Mesothelial cell of epicardium (in vitro differentiated cells): ENCODE data around the gene ATP2A2. TPM values are rescaled to one million over a fixed set of nuclear protein-coding genes. Genes with fewer than 3 reads are reported as not detected.
"Not testable (repeated sequence)": the region's sequence is repeated elsewhere in the genome, so short reads cannot be mapped to it uniquely, and the experiment has no call there.

Experiments used
- DNase-seq, 2 experiments: peaks; one replicate each; pipeline ENCODE4 v3.0.0; 2021; ENCODE audit warnings: low spot score in 2 of 2; ENCODE audit not compliant: unreplicated experiment in 2 of 2
- H3K27ac Mint-ChIP-seq: 2 replicates; pipeline ENCODE4 v1.8.0; 2021; ENCODE audit warnings: mixed read lengths
- H3K27me3 Mint-ChIP-seq: 2 replicates; pipeline ENCODE4 v1.8.0; 2021; ENCODE audit warnings: low read depth, mixed read lengths
- H3K36me3 Mint-ChIP-seq: 2 replicates; pipeline ENCODE4 v1.8.0; 2021; ENCODE audit warnings: mixed read lengths
- H3K4me1 Mint-ChIP-seq: 2 replicates; pipeline ENCODE4 v1.8.0; 2021; ENCODE audit warnings: mixed read lengths
- H3K4me3 Mint-ChIP-seq: 2 replicates; pipeline ENCODE4 v1.8.0; 2021; ENCODE audit warnings: mild to moderate bottlenecking, moderate library complexity, mixed read lengths
- H3K9me3 Mint-ChIP-seq: 2 replicates; pipeline ENCODE4 v1.8.0; 2021; ENCODE audit warnings: mixed read lengths
- total RNA-seq: library from RNA; stranded (reverse); gene quantifications from 3 replicates; pipeline ENCODE4 v1.2.1, GENCODE V29; 2021
- TF ChIP-seq, protein P1 (sequence below): fragments of 200-600 bp; sonication (generic); IDR thresholded peaks from one replicate; pipeline ENCODE4 v1.5.0; 2021; ENCODE audit warnings: antibody characterized with exemption; ENCODE audit not compliant: unreplicated experiment

ATP2A2 gene
- total RNA-seq, 1 donor from 2014 or later: 186 TPM

DNA sequence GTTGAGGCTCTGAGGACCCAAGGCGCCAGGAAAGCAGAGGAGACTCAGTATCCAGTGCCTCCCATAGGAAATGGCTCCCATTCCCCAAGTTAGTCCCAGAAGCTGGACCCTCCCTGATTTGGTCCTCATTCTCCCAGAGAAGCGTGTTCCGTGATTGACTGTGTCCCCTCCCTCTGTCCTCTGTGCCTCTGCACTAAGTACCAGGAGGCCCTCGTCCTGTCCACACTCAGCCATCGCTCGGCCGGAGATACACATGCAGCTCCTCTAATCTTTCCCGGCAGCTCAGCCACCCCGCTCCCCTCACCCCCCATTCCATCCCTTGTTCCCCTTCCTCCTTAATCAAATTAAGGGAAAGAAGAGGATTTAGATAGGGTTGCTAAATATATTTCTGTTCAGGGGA, 28.3 kb upstream of the ATP2A2 start:
- no peak for DNase-seq
- no peaks in the 10 kb centered on the region for H3K27me3 Mint-ChIP-seq
- peaks cover 38% of the 10 kb centered on the region for H3K4me1 Mint-ChIP-seq
- TF ChIP-seq, protein P1, sequence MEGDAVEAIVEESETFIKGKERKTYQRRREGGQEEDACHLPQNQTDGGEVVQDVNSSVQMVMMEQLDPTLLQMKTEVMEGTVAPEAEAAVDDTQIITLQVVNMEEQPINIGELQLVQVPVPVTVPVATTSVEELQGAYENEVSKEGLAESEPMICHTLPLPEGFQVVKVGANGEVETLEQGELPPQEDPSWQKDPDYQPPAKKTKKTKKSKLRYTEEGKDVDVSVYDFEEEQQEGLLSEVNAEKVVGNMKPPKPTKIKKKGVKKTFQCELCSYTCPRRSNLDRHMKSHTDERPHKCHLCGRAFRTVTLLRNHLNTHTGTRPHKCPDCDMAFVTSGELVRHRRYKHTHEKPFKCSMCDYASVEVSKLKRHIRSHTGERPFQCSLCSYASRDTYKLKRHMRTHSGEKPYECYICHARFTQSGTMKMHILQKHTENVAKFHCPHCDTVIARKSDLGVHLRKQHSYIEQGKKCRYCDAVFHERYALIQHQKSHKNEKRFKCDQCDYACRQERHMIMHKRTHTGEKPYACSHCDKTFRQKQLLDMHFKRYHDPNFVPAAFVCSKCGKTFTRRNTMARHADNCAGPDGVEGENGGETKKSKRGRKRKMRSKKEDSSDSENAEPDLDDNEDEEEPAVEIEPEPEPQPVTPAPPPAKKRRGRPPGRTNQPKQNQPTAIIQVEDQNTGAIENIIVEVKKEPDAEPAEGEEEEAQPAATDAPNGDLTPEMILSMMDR: no peak
- H3K36me3 Mint-ChIP-seq: no peaks in the 10 kb centered on the region
- H3K27ac Mint-ChIP-seq: peak overlapping the region; percentile 79
- no peaks in the 10 kb centered on the region for H3K9me3 Mint-ChIP-seq
- H3K4me3 Mint-ChIP-seq: no peak overlapping the region

DNA sequence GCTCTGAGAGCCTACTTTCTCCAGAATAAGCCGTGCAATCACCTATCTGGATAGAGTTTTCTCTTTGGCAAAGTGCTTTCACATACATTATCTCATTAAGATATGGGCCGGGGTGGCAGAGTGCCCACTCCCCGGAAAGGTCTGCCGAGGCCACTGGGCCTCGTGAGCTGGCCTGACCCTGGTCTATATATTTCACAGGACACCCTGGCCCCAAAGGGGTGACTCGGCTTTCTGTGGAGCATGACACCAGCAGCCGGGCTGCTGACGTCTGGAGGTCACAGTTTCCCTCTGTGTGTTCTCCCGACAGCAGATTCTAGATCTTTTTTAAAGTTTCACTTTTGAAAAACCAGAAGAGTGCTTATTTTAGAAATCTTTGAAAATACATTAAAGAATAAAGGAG, 27.9 kb upstream of the ATP2A2 start:
- no peaks in the 10 kb centered on the region for H3K9me3 Mint-ChIP-seq
- H3K27ac Mint-ChIP-seq: peak overlapping the region; percentile 79
- H3K4me1 Mint-ChIP-seq: peaks cover 34% of the 10 kb centered on the region
- TF ChIP-seq, protein P1: no peak
- H3K4me3 Mint-ChIP-seq: no peak overlapping the region
- H3K27me3 Mint-ChIP-seq: no peaks in the 10 kb centered on the region
- no peaks in the 10 kb centered on the region for H3K36me3 Mint-ChIP-seq
- no peak for DNase-seq

GRCh38 chr12:110254971-110255540, 26.0 kb upstream of the ATP2A2 start:
- peaks cover 17% of the 10 kb centered on the region for H3K4me1 Mint-ChIP-seq
- no peaks in the 10 kb centered on the region for H3K27me3 Mint-ChIP-seq
- no peaks in the 10 kb centered on the region for H3K9me3 Mint-ChIP-seq
- no peak for DNase-seq
- no peaks in the 10 kb centered on the region for H3K36me3 Mint-ChIP-seq
- H3K4me3 Mint-ChIP-seq: no peak overlapping the region
- TF ChIP-seq, protein P1: no peak
- no peak overlapping the region for H3K27ac Mint-ChIP-seq

DNA sequence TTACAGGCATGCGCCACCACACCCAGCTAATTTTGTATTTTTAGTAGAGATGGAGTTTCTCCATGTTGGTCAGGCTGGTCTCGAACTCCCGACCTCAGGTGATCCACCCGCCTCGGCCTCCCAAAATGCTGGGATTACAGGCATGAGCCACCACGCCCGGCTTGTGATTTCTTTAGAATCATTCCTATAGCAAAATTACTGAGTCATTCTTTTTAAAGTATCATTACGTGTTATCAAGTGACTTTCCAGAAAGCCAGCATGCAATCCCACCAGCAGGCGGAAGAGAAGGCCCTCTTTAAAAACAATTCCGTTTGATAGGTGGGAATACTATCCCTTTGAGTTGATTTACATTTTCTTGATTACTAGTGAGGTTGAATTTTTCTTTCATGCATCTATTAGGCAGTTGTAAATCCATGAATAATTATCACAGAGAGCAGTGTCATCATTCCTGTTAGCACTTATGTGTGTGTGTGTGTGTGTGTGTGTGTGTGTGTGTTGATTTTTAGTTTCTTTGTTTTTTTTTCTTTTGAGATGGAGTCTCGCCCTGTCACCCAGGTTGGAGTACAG, 25.1 kb upstream of the ATP2A2 start:
- H3K36me3 Mint-ChIP-seq, H3K9me3 Mint-ChIP-seq, H3K27me3 Mint-ChIP-seq, DNase-seq, H3K27ac Mint-ChIP-seq, H3K4me3 Mint-ChIP-seq: not testable (repeated sequence)
- peaks cover 10% of the 10 kb centered on the region for H3K4me1 Mint-ChIP-seq

- TF ChIP-seq, protein P1: no peak
- Mint-ChIP-seq H3K27ac (no peak overlapping the region), H3K4me3 (no peak overlapping the region), H3K36me3 (no peaks in the 10 kb centered on the region), H3K27me3 (no peaks in the 10 kb centered on the region), H3K4me1 (peaks cover 9% of the 10 kb centered on the region), H3K9me3 (no peaks in the 10 kb centered on the region)
- no peak for DNase-seq
These were observed 24.1 kb upstream of the ATP2A2 start for GRCh38 chr12:110256780-110257431.

DNA sequence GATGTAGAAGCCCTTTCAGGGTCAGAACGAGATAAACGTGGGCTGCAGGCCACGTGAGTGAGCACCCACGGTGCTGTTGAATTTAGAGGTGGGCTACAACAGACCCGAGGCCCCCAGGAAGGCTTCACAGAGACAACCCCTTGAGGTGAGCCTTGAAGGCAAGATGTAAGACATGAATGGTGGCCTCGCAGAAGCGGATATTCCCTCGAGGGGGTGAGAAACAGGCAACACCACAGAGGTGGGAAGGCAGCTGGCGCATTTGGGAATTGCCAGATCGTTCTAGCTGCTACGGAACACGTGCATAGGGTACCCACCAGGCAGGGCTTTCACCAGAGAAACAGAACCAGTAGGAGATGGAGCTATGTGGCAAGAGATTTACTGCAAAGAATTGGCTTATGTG, 22.6 kb upstream of the ATP2A2 start:
- Mint-ChIP-seq H3K27me3 (no peaks in the 10 kb centered on the region), H3K36me3 (no peaks in the 10 kb centered on the region), H3K27ac (no peak overlapping the region), H3K4me3 (no peak overlapping the region), H3K4me1 (peaks cover 11% of the 10 kb centered on the region), H3K9me3 (no peaks in the 10 kb centered on the region)
- DNase-seq: no peak
- TF ChIP-seq, protein P1: no peak
